Frontal cortex (tissue), 4 donors: ENCODE data around the gene NOL6. TPM values are rescaled to one million over a fixed set of nuclear protein-coding genes. Genes with fewer than 3 reads are reported as not detected.
"Not testable (repeated sequence)": the region's sequence is repeated elsewhere in the genome, so short reads cannot be mapped to it uniquely, and the experiment has no call there.

Source experiments
- DNase-seq, 2 donors: peaks; one replicate each; pipeline ENCODE4 v3.0.0; 2012; ENCODE audit warnings: low spot score in 2 of 2
- FAIRE-seq: peaks from 2 replicates; lab custom pipeline; 2012; peaks lifted over from hg19 to GRCh38; lab: Jason Lieb, UNC
- total RNA-seq: library from RNA; depleted of rRNA; stranded (reverse); fragments of >200 nt; gene quantifications from one replicate; pipeline ENCODE4 v1.2.3, GENCODE V29; 2014
- donor health status: control.
- donor health status: control.
- donor health status: control.

Gene NOL6
- total RNA-seq, 1 donor from 2014 or later: 13.9 TPM

DNA sequence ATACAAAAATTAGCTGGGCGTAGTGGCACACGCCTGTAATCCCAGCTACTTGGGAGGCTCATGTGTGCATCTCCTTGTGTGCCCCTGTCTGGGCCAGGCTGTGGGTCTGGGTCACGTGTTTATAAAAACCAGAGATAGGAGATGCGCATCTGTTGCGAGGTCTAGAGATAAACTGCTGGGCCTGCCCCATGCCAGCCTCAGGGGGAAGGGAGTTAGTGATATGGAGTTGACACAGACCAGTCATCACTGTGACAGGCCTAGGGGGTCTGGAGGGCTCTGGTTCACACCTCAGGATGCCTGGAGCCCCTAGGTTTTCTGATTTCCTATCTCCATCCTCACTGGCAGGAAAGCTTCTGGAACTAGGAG is 19.1 kb downstream of the NOL6 start:
- not testable (repeated sequence) for DNase-seq, FAIRE-seq

DNA sequence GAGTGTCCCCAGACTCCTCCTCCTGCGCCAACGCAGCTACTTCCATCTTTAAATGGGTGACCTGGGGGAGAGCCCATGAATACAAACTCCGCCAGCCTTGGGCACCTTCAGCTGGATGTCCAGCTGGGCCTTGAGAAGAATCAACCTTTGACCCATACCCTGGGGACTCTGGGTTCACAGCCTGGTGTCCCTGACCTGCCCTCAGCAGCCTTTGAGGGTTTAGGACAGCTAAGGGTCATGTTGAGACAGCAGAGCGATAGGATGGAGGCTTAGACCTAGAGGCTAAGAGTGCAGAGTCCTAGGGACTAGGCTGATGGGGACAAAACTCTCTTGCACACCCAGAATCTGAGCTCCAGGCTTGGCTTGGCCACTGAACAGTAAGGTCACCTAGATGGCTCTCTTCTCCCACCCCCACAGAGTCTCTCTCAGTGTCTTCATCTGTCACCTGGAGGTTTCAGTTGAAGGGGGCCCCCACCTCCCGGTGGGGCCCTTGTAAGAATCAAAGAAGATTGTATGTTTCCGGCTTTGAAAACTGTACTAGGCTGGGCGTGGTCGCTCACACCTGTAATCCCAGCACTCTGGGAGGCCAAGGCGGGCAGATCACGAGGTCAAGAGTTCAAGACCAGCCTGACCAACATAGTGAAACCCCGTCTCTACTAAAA is 19.6 kb downstream of the NOL6 start:
- FAIRE-seq: no peak
- DNase-seq: no peak

DNA sequence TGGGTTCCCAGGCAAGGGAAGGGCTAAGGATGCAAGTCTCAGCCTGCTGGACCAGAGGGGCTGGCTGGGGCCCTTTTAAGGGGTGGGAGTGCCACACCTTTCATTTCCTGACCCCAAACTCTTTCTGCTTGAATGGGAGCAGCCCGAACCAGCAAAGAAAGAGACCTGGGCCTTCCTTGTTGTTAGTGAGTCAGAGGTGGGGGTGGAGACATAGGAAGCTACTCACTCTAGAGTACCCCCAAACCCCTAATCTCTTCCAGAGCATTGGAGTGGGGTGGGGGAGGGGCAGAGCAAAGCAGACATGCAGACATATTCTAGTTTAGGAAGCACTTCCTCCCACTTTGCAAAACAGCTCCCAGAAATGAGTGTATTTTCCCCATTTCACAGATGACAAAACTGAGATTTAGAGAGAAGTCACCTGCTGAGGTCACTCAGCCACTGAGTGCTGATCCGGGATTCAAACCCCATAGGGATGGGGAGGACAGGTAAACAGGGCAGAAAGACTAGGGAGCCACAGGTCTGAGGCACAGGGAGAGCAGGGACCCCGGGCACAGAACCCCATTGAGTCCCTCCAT is 20.4 kb downstream of the NOL6 start:
- FAIRE-seq (no peak), DNase-seq (no peak)

DNA sequence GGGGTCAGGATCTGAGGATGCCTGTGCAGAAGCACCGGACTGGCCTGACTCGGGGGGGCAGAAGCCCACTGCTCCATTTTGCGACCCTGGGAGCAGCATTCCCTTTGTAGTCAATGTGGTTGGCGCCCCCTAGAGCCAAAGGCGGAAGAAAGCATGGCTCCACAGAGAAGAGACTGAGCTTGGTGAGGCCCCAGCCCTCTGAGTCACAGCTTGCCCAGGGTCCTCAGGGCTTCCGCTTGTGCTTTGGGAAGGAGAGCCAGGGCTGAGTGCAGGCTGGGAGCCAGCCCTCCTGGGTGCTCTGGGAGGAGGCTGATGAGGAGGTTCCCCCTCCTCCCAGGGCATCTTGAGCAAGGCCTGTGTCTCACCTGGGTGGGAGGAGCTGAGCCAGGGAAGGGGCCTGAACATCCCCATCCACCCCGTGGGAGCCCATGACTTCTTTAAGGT is 20.9 kb downstream of the NOL6 start:
- no peak for FAIRE-seq
- peak in 1 of 2 donors; percentile 54 for DNase-seq

DNA sequence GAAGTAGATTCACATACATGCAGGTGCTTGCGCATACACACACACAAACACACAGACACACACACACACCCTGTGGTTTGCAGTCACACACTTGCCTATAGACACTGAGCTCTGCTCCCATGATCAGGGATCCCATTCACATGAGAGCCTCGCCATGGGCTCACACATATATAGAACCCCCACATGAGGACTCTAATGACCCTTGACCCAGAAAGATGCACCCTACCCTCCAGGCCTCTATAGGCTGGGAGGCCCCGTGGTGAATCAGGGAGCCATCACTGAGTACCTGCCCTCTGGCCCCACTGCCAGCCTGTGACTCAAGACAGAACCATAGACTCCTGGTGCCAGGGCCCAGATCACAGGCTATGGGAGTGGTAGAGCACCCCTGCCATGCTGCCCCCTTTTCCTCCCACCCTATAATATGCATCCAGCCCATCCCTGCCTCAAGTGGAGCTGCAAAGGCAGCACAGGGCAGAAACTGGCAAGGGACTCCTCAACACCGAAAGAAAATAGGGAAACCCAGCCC is 23.0 kb downstream of the NOL6 start:
- DNase-seq (no peak), FAIRE-seq (no peak)

DNA sequence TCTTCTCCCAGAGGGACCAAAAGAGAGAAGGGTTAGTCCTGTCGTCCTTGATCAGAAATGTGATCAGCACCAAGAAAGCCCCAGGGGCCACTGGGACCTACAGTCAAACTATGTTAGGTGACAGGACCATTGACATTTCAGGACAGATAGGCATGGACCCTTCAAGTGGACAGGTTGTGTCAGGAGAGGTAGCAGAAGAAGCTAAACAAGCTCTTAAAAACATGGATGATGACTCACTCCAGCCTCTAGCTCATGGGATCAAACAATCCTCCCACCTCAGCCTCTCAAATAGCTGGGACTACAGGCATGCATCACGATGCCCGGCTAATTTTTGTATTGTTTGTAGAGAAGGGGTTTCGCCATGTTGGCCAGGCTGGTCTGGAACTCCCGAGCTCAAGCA is 24.0 kb downstream of the NOL6 start:
- no peak for FAIRE-seq
- no peak for DNase-seq

DNA sequence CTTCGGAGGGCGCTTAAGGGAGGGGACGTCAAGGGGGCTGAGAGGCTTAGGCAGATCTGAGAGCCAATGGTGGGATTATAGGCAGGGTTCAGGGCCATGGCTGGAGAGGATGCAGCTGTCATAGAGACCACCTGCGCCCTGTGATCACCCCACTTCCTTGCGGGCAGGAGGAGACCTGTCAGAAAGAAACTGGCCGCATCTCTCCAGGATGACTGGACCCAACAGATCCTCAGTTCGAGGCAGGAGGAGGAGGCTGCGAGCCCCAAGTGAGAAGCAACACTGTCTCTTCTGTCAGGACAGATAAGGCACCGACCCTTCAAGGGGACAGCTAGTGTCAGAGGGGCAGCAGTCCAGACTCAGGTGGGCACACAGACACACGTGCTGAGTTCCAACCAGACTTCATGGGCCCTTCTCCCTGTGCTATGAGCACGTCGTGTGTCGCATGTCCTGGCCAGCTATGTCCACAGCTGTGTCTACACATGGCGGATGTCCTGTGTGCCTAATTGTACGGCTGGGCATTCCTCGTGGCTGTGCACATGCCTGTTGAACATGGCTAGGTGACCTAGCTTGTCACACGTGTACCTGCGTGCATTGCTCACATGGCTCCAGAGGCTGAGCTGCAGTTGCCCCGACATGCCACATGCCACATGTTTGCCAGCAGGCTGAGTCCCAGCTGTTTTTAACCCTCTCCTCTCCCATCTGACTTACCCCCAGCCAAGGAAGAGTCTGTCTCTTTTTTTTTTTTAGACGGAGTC is 25.7 kb downstream of the NOL6 start:
- no peak for FAIRE-seq
- DNase-seq: peak in 1 of 2 donors; percentile 24

DNA sequence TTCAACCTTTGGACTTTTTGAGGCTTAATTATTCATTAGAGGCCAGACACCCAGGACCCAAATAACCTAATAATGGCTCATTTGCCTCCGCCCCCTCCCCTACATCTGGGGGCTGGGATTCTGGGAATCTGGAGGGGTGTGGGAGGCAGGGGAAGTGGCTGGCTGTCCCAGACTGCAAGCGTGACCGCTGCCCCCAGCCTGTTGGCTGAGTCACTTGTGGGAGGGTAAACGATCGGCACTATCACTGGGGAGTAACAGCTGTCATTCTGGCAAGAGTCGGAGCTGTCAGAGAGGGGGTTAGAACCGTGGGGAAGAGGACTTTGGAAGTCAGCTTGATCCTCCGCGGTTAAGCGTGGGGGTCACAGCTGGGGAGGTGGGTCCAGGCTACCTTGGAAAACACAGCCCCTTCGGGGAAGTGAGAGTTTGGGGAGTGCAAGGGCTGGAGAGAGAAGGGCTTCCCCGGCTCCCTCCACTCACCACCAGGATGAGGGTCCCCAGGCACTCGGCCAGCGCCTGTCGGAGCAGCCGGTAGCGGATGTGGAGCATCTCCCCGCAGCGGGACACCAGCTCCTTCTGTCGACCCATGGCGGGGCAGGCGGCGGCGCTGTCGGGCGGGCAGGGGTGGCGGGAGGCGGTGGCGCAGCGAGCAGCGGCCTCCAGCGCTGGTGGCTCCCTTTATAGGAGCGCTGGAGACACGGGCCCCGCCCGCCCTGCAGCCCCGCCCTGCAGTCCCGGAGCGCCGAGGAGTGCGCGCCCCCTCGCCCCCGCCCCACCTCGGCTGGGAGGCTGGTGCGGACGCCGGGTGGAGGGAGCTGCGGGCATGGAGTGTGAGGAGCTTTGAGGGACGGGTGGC is 26.6 kb downstream of the NOL6 start, which contains the start of gene AQP3:
Gene AQP3 (minus strand): TSS at position 648 of the 853 bp plus-strand sequence. CDS start 63 bp downstream, at position 585.
- FAIRE-seq (no peak), DNase-seq (peak; percentile 54 to 84)

DNA sequence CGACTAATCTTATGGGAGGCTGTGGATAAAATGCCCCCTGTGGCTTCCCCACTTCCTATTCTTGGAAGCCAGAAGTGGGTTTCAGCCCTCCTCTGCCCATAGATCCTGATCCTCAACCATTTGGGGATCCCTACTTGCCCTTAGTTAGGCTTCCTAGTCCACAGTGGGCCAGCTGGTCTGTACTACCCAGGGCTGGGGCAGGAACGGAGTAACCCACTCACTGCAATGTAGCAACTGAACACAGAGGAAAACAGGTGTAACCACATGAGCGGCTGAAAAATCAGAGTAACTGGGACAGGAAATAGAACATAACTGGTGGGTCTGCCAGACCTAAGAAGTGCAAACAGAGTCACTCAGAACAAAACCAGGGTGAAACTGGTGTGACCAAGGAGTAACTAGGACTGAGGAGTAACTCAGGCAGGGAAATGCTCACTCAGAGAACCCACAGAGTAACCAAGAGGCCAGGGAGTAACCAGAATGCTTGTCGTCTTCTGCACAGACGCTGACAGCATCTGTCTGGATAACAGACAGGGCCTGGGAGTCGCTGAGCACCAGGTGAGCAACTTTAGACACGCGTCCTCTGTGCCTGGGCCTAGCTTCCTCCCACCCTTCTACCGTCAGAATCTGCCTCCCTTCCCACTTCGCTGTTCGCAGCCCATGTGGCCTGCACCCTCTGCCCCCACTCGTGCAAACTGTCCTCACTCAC is 27.3 kb downstream of the NOL6 start:
- FAIRE-seq (no peak), DNase-seq (peak in 1 of 2 donors; percentile 32)

DNA sequence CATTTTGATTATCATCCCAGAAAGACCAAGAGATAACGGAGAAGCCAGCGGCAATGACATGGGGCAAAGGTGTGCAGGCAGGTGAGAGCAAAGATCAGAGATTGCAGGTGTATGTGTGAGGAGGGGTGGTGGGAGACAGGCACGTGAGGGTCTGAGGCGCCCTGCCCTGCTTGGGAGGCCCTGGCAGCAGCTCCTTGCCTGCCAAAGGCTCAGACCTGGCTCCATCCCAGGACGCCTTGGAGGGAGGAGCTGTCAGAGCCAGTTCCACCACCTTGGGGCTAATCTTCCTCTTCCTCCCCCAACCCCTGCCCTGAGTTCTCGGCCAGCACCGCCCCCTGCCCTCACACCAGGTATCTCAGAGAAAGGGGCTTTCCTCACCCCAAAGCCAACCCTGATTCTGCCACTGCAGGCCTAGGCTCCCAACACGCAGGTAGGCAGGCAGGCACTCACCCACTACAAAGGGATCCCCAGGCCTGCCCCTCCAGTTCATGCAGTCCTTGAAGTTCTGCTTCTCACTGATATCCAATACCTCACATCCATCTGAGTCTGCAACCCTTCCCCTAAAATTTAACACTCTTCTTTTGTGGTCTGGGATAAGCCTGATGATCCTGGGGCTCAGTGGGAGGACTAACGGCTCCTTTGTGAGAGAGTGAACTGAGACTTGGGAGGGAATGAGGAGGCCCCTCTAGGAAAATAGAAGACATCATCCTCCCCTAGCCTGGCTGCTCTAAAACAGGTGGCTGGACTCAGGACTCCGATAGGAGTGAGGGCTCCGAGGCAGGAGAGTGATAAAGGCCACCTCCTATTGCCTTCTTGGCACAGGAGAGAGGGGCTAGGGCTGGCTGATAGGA is 28.1 kb downstream of the NOL6 start:
- DNase-seq (no peak), FAIRE-seq (no peak)

DNA sequence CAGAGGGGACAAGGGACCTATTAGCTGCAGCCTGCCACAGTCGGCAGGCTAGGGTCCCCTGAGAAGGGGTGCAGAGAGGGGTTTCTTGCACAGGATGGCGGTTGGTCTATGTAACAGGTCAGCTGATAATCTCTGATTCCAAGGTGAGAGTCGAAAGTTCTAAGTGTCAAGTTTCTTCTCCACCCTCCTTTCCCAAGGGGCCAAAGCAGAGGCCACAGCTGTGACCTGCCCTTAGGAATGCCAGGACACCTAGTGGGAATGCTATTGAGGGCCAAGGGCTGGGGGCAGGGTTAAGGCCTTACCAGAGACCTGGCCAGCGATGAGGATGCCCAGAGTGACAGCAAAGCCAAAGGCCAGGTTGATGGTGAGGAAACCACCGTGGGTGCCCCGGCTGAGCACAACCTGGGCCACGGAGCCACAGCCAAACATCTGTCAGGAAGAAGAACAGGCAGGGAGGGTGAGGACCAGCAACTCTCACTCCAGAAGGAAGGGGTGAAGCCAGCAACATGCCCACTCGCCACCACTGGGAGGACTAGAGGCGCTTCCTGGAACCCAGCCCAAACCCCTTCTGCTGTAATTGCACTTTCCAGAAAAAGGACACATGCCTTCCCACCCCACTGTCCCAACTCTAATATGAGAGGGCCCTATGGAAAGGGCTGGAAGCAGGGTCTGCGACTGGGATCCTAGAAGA is 30.1 kb downstream of the NOL6 start:
- no peak for FAIRE-seq

DNA sequence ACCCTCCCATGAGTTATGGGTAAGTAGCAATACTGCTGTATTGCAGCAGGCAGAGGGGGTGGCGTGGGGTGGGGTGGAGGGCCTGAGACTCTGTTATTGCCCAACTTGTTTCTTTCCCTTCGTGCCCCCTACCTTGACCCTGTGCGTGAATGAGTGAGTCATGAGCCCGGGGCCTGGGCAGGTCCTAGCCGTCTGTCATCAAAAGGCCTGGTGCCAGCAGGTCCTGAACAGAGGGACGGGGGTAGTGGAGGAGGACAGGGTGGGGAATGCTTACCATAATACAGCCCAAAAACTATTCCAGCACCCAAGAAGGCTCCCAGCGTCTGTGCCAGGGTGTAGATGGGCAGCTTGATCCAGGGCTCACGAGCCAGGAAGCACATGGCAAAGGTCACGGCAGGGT is 30.7 kb downstream of the NOL6 start:
- DNase-seq (no peak), FAIRE-seq (no peak)

More for the DNA sequence above, 30.1 kb downstream of the NOL6 start:
- DNase-seq: no peak

DNA sequence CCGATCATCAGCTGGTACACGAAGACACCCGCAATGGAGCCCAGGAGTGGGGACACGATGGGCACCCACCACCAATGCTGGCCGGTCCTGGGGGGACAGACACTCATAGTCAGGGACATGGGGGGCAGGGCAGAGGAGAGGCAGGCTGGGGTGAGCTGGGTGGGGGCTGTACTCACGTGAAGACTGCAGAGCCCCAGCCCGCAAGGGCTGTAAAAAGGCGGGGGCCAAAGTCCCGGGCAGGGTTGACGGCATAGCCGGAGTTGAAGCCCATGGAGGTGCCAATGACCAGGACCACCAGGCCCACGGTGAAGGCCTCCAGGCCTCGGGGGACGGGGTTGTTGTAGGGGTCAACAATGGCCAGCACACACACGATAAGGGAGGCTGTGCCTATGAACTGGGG is 31.6 kb downstream of the NOL6 start:
- FAIRE-seq (no peak), DNase-seq (no peak)

DNA sequence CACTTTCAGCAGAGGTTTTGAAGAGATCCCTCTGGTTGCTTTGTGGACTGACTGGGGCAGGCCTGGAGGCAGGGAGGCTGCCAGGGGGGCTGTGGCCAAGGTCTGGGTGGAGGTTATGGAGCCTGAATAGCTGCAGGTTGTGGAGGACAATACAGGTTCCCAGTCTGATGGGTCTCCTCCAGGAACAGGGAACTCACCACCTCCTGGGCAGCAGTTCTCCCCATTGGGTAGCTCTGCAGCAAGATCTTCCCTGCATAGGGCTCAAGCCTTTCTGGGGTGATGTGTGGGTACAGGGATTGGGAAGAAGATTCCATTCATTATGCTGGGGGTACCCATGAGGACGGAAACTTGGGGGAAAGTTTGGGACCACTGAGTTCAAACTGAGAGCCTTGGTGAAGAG is 33.1 kb downstream of the NOL6 start:
- DNase-seq (no peak), FAIRE-seq (no peak)

DNA sequence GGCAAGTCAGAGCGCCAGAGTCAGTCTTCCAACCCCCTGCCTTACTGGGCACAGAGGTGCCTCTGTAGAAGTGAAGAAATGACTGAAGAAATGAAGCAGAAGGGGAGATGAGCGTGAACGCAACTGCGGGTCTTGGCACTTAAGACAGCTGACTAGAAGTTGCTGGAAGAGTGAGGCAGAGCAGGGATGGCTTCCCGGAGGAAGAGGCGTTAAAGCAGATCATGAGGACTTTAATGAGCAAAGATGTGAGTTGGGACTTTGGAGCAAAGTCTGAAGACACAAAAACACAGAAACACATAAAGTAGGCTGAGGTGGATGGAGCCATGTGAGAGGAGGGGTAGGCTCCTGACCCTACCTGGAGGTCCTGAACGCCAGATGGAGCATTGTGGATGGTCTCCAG is 33.5 kb downstream of the NOL6 start:
- DNase-seq (no peak), FAIRE-seq (no peak)

DNA sequence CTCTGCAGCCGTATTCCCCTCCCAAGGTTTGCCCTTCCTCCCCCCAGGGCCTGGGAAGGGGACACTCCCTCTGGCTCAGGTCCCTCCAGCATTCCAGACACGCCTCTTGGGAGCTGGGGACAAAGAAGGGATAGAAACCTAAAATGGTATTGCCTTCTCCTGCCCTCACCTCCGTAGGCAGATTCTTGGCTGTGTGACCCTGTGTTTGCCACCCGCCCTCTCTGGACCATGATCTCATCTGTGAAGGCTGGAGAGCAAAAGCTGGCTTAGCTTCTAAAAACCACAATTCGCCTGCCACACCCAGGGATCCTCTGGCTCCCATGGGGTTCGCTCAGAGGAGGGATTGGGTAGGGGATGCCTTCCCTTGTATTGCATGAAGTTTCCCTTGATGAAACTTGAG is 34.0 kb downstream of the NOL6 start:
- FAIRE-seq (no peak), DNase-seq (no peak)

DNA sequence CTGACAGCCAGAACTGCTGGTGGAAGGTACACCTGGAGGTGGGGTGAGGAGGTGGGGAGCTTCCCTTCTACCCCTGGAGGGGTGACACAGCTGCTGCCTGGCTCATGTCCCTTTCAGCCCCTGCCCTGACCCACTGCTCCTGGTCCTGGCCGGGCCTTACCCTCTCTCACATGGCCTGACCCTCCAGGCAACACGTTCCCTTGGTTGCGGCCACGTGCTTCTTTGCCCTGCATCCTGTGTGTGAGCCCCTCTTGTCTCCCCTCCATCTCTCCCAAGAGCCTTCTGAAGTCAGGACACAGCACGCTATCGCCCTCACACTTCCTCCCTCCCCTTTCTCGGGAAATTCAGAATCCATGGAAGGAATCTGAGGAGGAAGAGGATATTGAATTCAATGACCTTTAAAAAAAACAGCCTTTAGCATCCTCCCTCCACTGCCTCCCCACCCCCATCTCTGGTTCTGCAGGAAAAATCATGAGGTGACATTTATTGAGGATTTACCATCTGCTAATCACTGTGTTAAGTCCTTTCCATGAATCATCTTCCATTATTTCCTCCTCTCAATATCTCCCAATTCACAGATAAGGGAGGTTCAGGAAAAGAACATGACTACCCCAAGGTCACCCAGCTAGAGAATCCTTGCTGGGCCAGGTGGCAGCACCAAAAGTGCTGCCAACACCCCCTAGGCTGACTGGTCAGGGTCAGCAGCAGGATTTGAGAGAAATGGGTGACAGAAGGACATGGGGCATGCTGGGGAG is 34.6 kb downstream of the NOL6 start:
- FAIRE-seq (no peak), DNase-seq (no peak)
